ENCODE results near the gene ADAMTS16. TPM values are rescaled to one million over a fixed set of nuclear protein-coding genes. Genes with fewer than 3 reads are reported as not detected.

The ADAMTS16 gene
- total RNA-seq, 2 experiments from 2014 or later, result not detected

DNA sequence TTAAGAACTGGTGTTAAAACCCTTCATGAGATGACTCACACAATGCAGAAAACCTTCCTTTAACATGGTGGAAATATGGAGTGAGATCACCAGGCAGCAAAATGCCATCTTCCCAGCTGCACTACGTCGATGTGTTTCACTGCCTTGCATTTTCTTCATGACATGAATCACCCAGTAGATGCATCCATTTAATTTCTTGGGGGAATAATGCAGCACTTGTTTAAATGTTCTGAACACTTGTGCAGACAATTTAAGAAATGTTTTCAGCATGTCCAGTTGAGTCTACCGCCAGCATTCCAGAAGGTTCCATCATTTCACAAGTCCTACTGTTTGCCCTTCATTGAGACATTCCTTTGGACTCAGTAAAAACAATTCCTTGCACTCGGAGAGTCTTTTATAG, 81.6 kb downstream of the ADAMTS16 start:
- Mint-ChIP-seq H3K9me3 (no peaks in the 10 kb centered on the region), H3K36me3 (ENCODE audit: low read depth) (no peaks in the 10 kb centered on the region), H3K4me3 (no peak overlapping the region), H3K27me3 (ENCODE audit: low read depth) (peaks cover 4% of the 10 kb centered on the region), H3K4me1 (ENCODE audit: low read depth) (no peaks in the 10 kb centered on the region), H3K27ac (no peak overlapping the region)
- intact Hi-C loops (cut with micrococcal nuclease), result no loop called here
- DNase-seq, result no peak
- CTCF ChIA-PET, result no interaction called here

GRCh38 chr5:5231576-5231975, 91.4 kb downstream of the ADAMTS16 start:
- no peak for DNase-seq
- Mint-ChIP-seq H3K9me3 (no peaks in the 10 kb centered on the region), H3K27me3 (ENCODE audit: low read depth) (no peaks in the 10 kb centered on the region), H3K27ac (no peak overlapping the region), H3K4me1 (ENCODE audit: low read depth) (no peaks in the 10 kb centered on the region), H3K4me3 (no peak overlapping the region), H3K36me3 (ENCODE audit: low read depth) (no peaks in the 10 kb centered on the region)
- CTCF ChIA-PET, result no interaction called here
- intact Hi-C loops (cut with micrococcal nuclease), result no loop called here

DNA sequence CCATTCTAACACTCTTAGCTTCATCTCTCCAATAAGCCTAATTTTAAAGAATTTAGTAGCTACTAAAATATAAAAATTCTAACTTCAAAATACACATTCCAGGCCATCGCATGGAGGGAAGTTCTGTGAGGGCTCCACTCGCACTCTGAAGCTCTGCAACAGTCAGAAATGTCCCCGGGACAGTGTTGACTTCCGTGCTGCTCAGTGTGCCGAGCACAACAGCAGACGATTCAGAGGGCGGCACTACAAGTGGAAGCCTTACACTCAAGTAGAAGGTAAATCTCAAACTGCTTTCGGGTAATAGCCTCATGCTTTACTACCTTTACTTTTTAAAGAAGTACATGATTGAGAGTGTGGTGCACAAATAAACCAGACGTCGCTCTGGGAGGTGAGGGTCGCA, 94.8 kb downstream of the ADAMTS16 start:
- no peaks in the 10 kb centered on the region for H3K4me1 Mint-ChIP-seq (ENCODE audit: low read depth)
- no peak overlapping the region for H3K4me3 Mint-ChIP-seq
- no peaks in the 10 kb centered on the region for H3K27me3 Mint-ChIP-seq (ENCODE audit: low read depth)
- H3K36me3 Mint-ChIP-seq (ENCODE audit: low read depth), result no peaks in the 10 kb centered on the region
- H3K27ac Mint-ChIP-seq, result no peak overlapping the region
- CTCF ChIA-PET, result no interaction called here
- no peak for DNase-seq
- H3K9me3 Mint-ChIP-seq, result no peaks in the 10 kb centered on the region
- intact Hi-C loops (cut with micrococcal nuclease), result no loop called here

DNA sequence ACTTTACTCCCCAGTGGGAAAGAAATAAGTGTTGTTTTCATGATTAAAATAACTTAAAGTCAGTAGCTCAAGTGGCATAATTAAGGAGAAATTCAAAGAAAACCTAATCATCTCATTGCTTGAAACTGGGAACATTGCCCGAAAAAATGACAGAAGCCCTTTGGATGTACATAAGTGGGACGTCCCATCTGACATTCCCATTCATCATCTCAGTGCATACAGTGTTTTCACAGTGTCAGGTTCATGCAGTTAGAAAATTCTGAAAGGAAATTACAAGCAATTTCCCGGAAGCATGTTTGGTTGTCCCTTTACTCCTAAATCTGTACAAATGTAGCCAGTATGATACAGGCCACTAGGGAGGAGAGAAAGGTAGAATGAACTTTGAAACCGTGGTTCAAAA, 95.6 kb downstream of the ADAMTS16 start:
- intact Hi-C loops (cut with micrococcal nuclease), result no loop called here
- Mint-ChIP-seq H3K4me1 (ENCODE audit: low read depth) (no peaks in the 10 kb centered on the region), H3K4me3 (no peak overlapping the region), H3K27ac (no peak overlapping the region), H3K27me3 (ENCODE audit: low read depth) (no peaks in the 10 kb centered on the region), H3K36me3 (ENCODE audit: low read depth) (no peaks in the 10 kb centered on the region), H3K9me3 (no peaks in the 10 kb centered on the region)
- CTCF ChIA-PET, result no interaction called here
- DNase-seq, result no peak

DNA sequence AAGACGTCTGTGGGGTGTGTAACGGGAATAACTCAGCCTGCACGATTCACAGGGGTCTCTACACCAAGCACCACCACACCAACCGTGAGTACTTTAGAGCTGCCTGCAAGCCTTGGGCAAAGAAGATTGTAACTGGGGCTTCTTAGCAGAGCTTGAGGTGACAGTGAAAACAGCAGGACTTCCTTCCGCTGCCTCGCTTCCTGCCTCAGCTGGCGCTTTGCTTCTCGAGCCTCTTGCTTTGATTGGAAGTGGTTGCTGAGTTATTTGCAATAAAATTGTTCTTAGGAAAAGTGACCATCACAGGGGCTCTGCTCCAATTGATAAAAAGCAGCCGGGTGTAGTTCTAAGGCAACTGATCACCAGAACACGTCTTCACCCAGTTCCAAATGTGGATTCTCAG, 99.1 kb downstream of the ADAMTS16 start:
- Mint-ChIP-seq H3K27me3 (ENCODE audit: low read depth) (peaks cover 2% of the 10 kb centered on the region), H3K4me1 (ENCODE audit: low read depth) (no peaks in the 10 kb centered on the region), H3K27ac (no peak overlapping the region), H3K36me3 (ENCODE audit: low read depth) (no peaks in the 10 kb centered on the region), H3K9me3 (no peaks in the 10 kb centered on the region), H3K4me3 (no peak overlapping the region)
- CTCF ChIA-PET, result no interaction called here
- DNase-seq, result no peak
- intact Hi-C loops (cut with micrococcal nuclease), result no loop called here

DNA sequence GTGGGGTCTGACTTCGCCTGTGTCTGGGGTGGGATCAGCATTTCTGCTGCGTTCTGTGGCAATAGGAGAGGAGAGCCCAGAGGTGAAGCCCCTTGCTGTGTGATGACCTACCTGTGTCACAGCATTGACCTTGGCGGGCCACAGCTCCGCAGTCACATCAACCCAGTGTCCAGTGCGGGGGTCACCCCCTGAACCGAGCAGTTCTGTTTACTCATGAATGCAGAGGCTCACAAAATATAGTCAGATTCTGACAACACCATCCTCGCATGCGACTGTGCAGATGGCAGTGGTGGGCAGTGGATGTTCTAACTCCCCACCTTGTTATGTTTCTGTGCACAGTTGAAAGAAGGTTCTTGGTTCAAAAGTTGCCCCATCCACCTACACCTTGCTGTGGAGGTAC, 100.1 kb downstream of the ADAMTS16 start:
- no peaks in the 10 kb centered on the region for H3K4me1 Mint-ChIP-seq (ENCODE audit: low read depth)
- no peak overlapping the region for H3K4me3 Mint-ChIP-seq
- CTCF ChIA-PET, result no interaction called here
- H3K27me3 Mint-ChIP-seq (ENCODE audit: low read depth), result peaks cover 2% of the 10 kb centered on the region
- H3K27ac Mint-ChIP-seq, result no peak overlapping the region
- intact Hi-C loops (cut with micrococcal nuclease), result no loop called here
- no peaks in the 10 kb centered on the region for H3K9me3 Mint-ChIP-seq
- no peaks in the 10 kb centered on the region for H3K36me3 Mint-ChIP-seq (ENCODE audit: low read depth)
- DNase-seq, result no peak

- no peaks in the 10 kb centered on the region for H3K4me1 Mint-ChIP-seq (ENCODE audit: low read depth)
- intact Hi-C loops (cut with micrococcal nuclease), result no loop called here
- H3K27ac Mint-ChIP-seq, result no peak overlapping the region
- H3K9me3 Mint-ChIP-seq, result no peaks in the 10 kb centered on the region
- H3K36me3 Mint-ChIP-seq (ENCODE audit: low read depth), result no peaks in the 10 kb centered on the region
- H3K4me3 Mint-ChIP-seq, result no peak overlapping the region
- CTCF ChIA-PET, result no interaction called here
- H3K27me3 Mint-ChIP-seq (ENCODE audit: low read depth), result peaks cover 5% of the 10 kb centered on the region
- no peak for DNase-seq
Observed at GRCh38 chr5:5242056-5242455, 101.9 kb downstream of the ADAMTS16 start.

- Mint-ChIP-seq H3K4me3 (no peak overlapping the region), H3K4me1 (ENCODE audit: low read depth) (no peaks in the 10 kb centered on the region), H3K36me3 (ENCODE audit: low read depth) (no peaks in the 10 kb centered on the region), H3K27ac (no peak overlapping the region), H3K27me3 (ENCODE audit: low read depth) (peaks cover 5% of the 10 kb centered on the region), H3K9me3 (no peaks in the 10 kb centered on the region)
- CTCF ChIA-PET, result no interaction called here
- DNase-seq, result no peak
- intact Hi-C loops (cut with micrococcal nuclease), result no loop called here
Observed at GRCh38 chr5:5246736-5247135, 106.6 kb downstream of the ADAMTS16 start.

DNA sequence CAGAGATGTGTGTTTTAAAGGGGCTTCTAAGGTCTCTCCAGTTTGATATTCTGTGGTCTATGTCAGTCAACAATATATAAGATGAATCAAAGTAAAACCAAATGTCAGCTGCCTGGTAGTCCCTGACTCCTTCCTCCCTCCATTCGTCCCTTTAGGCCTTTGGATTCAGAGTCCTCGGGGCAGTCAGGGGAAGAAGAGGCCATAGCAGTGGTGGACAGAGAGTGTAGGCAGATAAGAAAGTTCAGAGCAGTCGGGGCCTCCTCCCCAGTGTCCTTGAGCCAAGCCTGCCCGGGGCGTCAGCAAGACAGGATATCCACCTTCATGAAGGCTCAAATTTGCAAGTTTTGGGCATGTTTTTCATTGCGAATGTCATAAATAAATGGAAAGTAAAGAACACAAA, 110.6 kb downstream of the ADAMTS16 start:
- H3K27ac Mint-ChIP-seq, result no peak overlapping the region
- H3K36me3 Mint-ChIP-seq (ENCODE audit: low read depth), result peaks cover 2% of the 10 kb centered on the region
- no peaks in the 10 kb centered on the region for H3K27me3 Mint-ChIP-seq (ENCODE audit: low read depth)
- no peak for DNase-seq
- peaks cover 6% of the 10 kb centered on the region for H3K9me3 Mint-ChIP-seq
- no peak overlapping the region for H3K4me3 Mint-ChIP-seq
- intact Hi-C loops (cut with micrococcal nuclease), result no loop called here
- CTCF ChIA-PET, result no interaction called here
- no peaks in the 10 kb centered on the region for H3K4me1 Mint-ChIP-seq (ENCODE audit: low read depth)

DNA sequence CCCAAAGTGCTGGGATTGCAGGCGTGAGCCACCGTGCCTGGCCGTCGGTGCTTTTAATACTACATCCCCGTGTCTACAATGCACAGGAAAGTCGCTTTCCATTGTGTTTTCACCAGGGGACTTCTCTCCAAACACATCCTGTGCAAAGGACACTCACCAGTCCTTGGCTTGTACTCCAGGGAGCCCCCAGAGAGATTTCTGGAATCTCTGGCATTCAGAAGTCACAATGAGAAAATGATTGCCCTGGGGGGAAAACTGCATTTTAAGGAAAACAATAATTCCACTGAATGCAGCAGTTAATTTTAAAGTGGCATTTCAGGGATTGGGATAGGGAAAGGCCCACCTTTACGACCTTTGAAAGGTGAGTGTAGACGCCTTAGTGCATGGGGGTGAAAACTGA, 112.0 kb downstream of the ADAMTS16 start:
- H3K4me3 Mint-ChIP-seq, result no peak overlapping the region
- peaks cover 2% of the 10 kb centered on the region for H3K36me3 Mint-ChIP-seq (ENCODE audit: low read depth)

DNA sequence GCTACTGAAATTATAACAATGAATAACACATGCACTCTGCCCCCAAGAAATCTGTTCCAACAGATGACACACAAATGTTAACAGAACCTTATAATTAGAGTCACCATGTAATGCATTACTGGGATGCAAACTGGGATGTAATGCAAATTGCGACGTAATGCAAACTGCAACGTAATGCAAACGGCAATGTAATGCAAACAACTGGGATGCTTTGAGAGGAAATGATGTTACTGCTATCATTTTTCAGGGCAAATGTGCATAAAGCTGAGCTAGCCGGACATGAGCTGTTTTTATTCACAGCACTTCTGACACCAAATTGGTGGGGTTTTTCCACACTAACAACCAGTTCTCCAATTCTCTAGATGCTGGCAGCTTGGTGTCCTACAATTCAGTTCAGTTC, 117.2 kb downstream of the ADAMTS16 start:
- Mint-ChIP-seq H3K36me3 (ENCODE audit: low read depth) (peaks cover 2% of the 10 kb centered on the region), H3K9me3 (peaks cover 9% of the 10 kb centered on the region), H3K27ac (no peak overlapping the region), H3K27me3 (ENCODE audit: low read depth) (no peaks in the 10 kb centered on the region), H3K4me3 (no peak overlapping the region), H3K4me1 (ENCODE audit: low read depth) (no peaks in the 10 kb centered on the region)
- CTCF ChIA-PET, result no interaction called here
- intact Hi-C loops (cut with micrococcal nuclease), result no loop called here
- no peak for DNase-seq

More for the DNA sequence above, 112.0 kb downstream of the ADAMTS16 start:
- no peak for DNase-seq
- intact Hi-C loops (cut with micrococcal nuclease), result no loop called here
- no peaks in the 10 kb centered on the region for H3K4me1 Mint-ChIP-seq (ENCODE audit: low read depth)
- CTCF ChIA-PET, result no interaction called here
- no peak overlapping the region for H3K27ac Mint-ChIP-seq
- no peaks in the 10 kb centered on the region for H3K27me3 Mint-ChIP-seq (ENCODE audit: low read depth)
- peaks cover 9% of the 10 kb centered on the region for H3K9me3 Mint-ChIP-seq

DNA sequence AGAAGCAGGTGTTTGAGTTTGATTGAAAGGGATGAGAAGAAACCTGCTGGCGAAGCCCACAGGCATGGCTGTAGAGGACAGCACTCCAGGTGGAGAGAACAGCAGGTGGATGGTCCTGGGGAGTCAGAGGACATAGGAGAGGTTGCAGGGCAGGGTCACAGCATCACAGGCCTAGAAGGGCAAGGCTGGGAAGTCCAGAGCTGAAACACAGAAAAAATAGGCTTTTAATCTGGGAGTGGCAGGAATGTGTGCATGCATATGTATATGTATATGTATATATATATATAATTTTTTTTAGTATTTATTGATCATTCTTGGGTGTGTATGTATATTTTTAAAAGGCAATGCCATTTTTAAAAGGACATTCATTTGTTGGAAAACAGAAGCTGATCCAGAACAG, 118.4 kb downstream of the ADAMTS16 start:
- Mint-ChIP-seq H3K27me3 (ENCODE audit: low read depth) (no peaks in the 10 kb centered on the region), H3K4me1 (ENCODE audit: low read depth) (no peaks in the 10 kb centered on the region), H3K4me3 (no peak overlapping the region), H3K27ac (no peak overlapping the region), H3K9me3 (peaks cover 9% of the 10 kb centered on the region), H3K36me3 (ENCODE audit: low read depth) (peaks cover 2% of the 10 kb centered on the region)
- CTCF ChIA-PET, result no interaction called here
- no peak for DNase-seq
- intact Hi-C loops (cut with micrococcal nuclease), result no loop called here

DNA sequence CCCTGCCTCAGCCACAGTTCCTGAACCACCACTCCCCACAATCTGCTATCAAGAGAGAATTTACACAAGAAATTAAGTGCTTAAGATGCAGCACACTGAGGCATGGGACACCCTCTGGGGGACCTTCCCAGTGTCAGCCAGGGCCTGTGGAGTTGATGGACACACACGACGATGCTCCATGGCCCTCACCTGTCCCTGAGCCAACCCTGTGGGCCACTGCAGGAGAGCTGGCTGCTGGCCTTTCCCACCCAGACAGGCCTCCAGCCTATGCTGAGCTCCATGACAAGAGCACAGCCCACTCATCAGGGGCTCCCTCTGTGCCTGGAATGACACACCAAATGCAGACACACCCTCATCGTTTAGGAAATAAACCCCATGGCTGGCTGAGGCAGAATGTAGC, 124.6 kb downstream of the ADAMTS16 start:
- Mint-ChIP-seq H3K4me3 (no peak overlapping the region), H3K36me3 (ENCODE audit: low read depth) (no peaks in the 10 kb centered on the region), H3K9me3 (no peaks in the 10 kb centered on the region), H3K4me1 (ENCODE audit: low read depth) (no peaks in the 10 kb centered on the region), H3K27ac (no peak overlapping the region), H3K27me3 (ENCODE audit: low read depth) (peaks cover 5% of the 10 kb centered on the region)
- DNase-seq, result no peak
- CTCF ChIA-PET, result no interaction called here
- intact Hi-C loops (cut with micrococcal nuclease), result no loop called here

- no peaks in the 10 kb centered on the region for H3K9me3 Mint-ChIP-seq
- no peak for DNase-seq
- no peak overlapping the region for H3K27ac Mint-ChIP-seq
- peaks cover 5% of the 10 kb centered on the region for H3K27me3 Mint-ChIP-seq (ENCODE audit: low read depth)
- no peaks in the 10 kb centered on the region for H3K4me1 Mint-ChIP-seq (ENCODE audit: low read depth)
- no peaks in the 10 kb centered on the region for H3K36me3 Mint-ChIP-seq (ENCODE audit: low read depth)
- no peak overlapping the region for H3K4me3 Mint-ChIP-seq
- CTCF ChIA-PET, result no interaction called here
- intact Hi-C loops (cut with micrococcal nuclease), result no loop called here
Observed at GRCh38 chr5:5266297-5266696, 126.2 kb downstream of the ADAMTS16 start.

Measured in activated naive CD4-positive, alpha-beta T cell treated with anti-CD3 and anti-CD28 coated beads for 36 hours (primary cell).